HCT116 (cell line): ENCODE results near the gene TRAK1. TPM values are rescaled to one million over a fixed set of nuclear protein-coding genes. Genes with fewer than 3 reads are reported as not detected.

Experiments used
- ATAC-seq: fragments of 200-7000 bp; cut with Tn5 transposase; 2 replicates; pipeline ENCODE4 v1.9.1; 2020; ENCODE audit warnings: mild to moderate bottlenecking, moderate library complexity
- BruUV-seq: library from RNA; stranded (reverse); fragments of 400-500 nt; replicated peaks from 2 replicates; lab custom pipeline; 2021; lab: Mats Ljungman, UMichigan
- CTCF ChIA-PET: fragments of 300-600 bp; sonication (Branson Sonifier 250); formaldehyde crosslinking; loops from one replicate; lab custom pipeline; 2021; ENCODE audit warnings: antibody characterized with exemption; lab: Charles Lee
- POLR2A ChIA-PET: fragments of 300-600, 350-600 bp; sonication (Branson Sonifier 250); formaldehyde crosslinking; loops from one replicate; lab custom pipeline; 2021; ENCODE audit warnings: antibody characterized with exemption; lab: Charles Lee
- RAD21 ChIA-PET, 2 experiments: fragments of 300-600 bp; sonication (Branson Sonifier 250); formaldehyde crosslinking; loops; one replicate each; lab custom pipeline; 2023; ENCODE audit warnings: low total read pairs in 2 of 2; ENCODE audit not compliant: uncharacterized antibody in 2 of 2, unreplicated experiment in 2 of 2, low non-redundant PET in 1 of 2; lab: Charles Lee
- DNase-seq: peaks from one replicate; pipeline ENCODE4 v3.0.0-alpha.2; 2010; ENCODE audit warnings: low read depth, low spot score
- H2AFZ ChIP-seq: fragments of 200-600 bp; shearing (Covaris generic), sonication (generic); 2 replicates; pipeline ENCODE4 v1.6.1; 2017; ENCODE audit warnings: low read depth, mixed run types, mixed read lengths, antibody characterized with exemption, low read length; ENCODE audit not compliant: poor library complexity, severe bottlenecking
- H3K27ac ChIP-seq: 2 replicates; pipeline ENCODE4 v1.5.1; 2012; ENCODE audit warnings: low read depth, low read length
- H3K27me3 ChIP-seq: fragments of 200-600 bp; sonication (generic); 2 replicates; pipeline ENCODE4 v1.6.1; 2016; ENCODE audit warnings: mixed run types, low read length, mixed read lengths; ENCODE audit not compliant: insufficient read depth
- H3K36me3 ChIP-seq, 2 experiments: fragments of 200-500 bp in 1 of 2; fragments of 200-600 bp in 1 of 2; sonication (Bioruptor generic) in 1 of 2; sonication (generic) in 1 of 2; 2 replicates each; pipeline versions ENCODE4 v1.5.1 to v1.6.1; 2014 to 2016; ENCODE audit warnings: low read length in 2 of 2, inconsistent platforms in 1 of 2, mixed read lengths in 1 of 2, mixed run types in 1 of 2; ENCODE audit not compliant: insufficient read depth in 2 of 2, control insufficient read depth in 1 of 2
- H3K4me1 ChIP-seq, 2 experiments: fragments of 200-600 bp in 1 of 2; sonication (generic) in 1 of 2; 2 replicates each; pipeline versions ENCODE4 v1.5.1 to v1.6.1; 2012 to 2017; ENCODE audit warnings: low read length in 2 of 2, inconsistent platforms in 1 of 2, mild to moderate bottlenecking in 1 of 2, mixed read lengths in 1 of 2, mixed run types in 1 of 2, moderate library complexity in 1 of 2; ENCODE audit not compliant: insufficient read depth in 2 of 2, control insufficient read depth in 1 of 2
- H3K4me2 ChIP-seq: fragments of 200-600 bp; sonication (generic); 2 replicates; pipeline ENCODE4 v1.6.1; 2017; ENCODE audit warnings: mixed run types, low read length, mixed read lengths
- H3K4me3 ChIP-seq, 2 experiments: fragments of 200-600 bp in 1 of 2; sonication (generic) in 1 of 2; replicated peaks in 1 of 2; 2 replicates each; pipeline ENCODE4 v1.5.1; 2011 to 2016; ENCODE audit warnings: low read length in 2 of 2, control low read depth in 1 of 2, low read depth in 1 of 2, mild to moderate bottlenecking in 1 of 2, mixed read lengths in 1 of 2, mixed run types in 1 of 2
- H3K79me2 ChIP-seq: fragments of 200-600 bp; sonication (generic); 2 replicates; pipeline ENCODE4 v1.6.1; 2017; ENCODE audit warnings: mild to moderate bottlenecking, mixed run types, low read length, moderate library complexity, mixed read lengths; ENCODE audit not compliant: insufficient read depth
- H3K9ac ChIP-seq: fragments of 200-600 bp; sonication (generic); 2 replicates; pipeline ENCODE4 v1.6.1; 2016; ENCODE audit warnings: low read length, mixed read lengths
- H3K9me2 ChIP-seq: fragments of 200-600 bp; sonication (generic), shearing (Covaris generic); 2 replicates; pipeline ENCODE4 v1.6.1; 2017; ENCODE audit warnings: mixed run types, mild to moderate bottlenecking, moderate library complexity; ENCODE audit not compliant: insufficient read depth
- H3K9me3 ChIP-seq, 2 experiments: fragments of 200-500 bp in 1 of 2; fragments of 200-600 bp in 1 of 2; sonication (Bioruptor generic) in 1 of 2; sonication (generic) in 1 of 2; 2 replicates each; pipeline ENCODE4 v1.6.1; 2014 to 2017; ENCODE audit warnings: low read length in 2 of 2, mixed read lengths in 2 of 2, inconsistent platforms in 1 of 2, low read depth in 1 of 2, mild to moderate bottlenecking in 1 of 2, mixed run types in 1 of 2, moderate library complexity in 1 of 2; ENCODE audit not compliant: control insufficient read depth in 1 of 2, insufficient read depth in 1 of 2
- H4K20me1 ChIP-seq: fragments of 200-600 bp; sonication (generic), shearing (Covaris generic); 2 replicates; pipeline ENCODE4 v1.6.1; 2017; ENCODE audit warnings: mixed run types, mild to moderate bottlenecking, moderate library complexity; ENCODE audit not compliant: insufficient read depth
- CBX3 ChIP-seq: IDR thresholded peaks from 2 replicates; pipeline ENCODE4 v1.6.1; 2012; ENCODE audit warnings: low read depth
- CEBPB ChIP-seq: IDR thresholded peaks from 2 replicates; pipeline ENCODE4 v1.6.1; 2012; ENCODE audit warnings: low read depth
- EGR1 ChIP-seq: IDR thresholded peaks from 2 replicates; pipeline ENCODE4 v1.6.1; 2012; ENCODE audit warnings: low read depth
- ELF1 ChIP-seq: IDR thresholded peaks from 2 replicates; pipeline ENCODE4 v1.6.1; 2012; ENCODE audit warnings: low read depth, borderline replicate concordance
- EZH2 ChIP-seq: fragments of 200-600 bp; sonication (generic); IDR thresholded peaks from 2 replicates; pipeline ENCODE4 v1.6.1; 2017; ENCODE audit warnings: antibody characterized with exemption, mixed run types
- EZH2phosphoT487 ChIP-seq: fragments of 200-600 bp; IDR thresholded peaks from 2 replicates; pipeline ENCODE4 v1.6.1; 2018; ENCODE audit warnings: antibody characterized with exemption, borderline replicate concordance
- FOSL1 ChIP-seq: IDR thresholded peaks from 2 replicates; pipeline ENCODE4 v1.6.1; 2012; ENCODE audit warnings: low read depth
- JUND ChIP-seq: IDR thresholded peaks from 2 replicates; pipeline ENCODE4 v1.6.1; 2012
- POLR2A ChIP-seq: IDR thresholded peaks from 2 replicates; pipeline ENCODE4 v1.7.0; 2011; ENCODE audit warnings: borderline replicate concordance; ENCODE audit not compliant: insufficient read depth, insufficient read length; ENCODE audit errors: extremely low read depth
- POLR2AphosphoS5 ChIP-seq: IDR thresholded peaks from 2 replicates; pipeline ENCODE4 v1.6.1; 2011; ENCODE audit warnings: mild to moderate bottlenecking, low read depth, low read length, moderate library complexity
- RAD21 ChIP-seq: IDR thresholded peaks from 2 replicates; pipeline ENCODE4 v1.6.1; 2012; ENCODE audit warnings: low read depth, mild to moderate bottlenecking
- SIN3A ChIP-seq: IDR thresholded peaks from 2 replicates; pipeline ENCODE4 v1.6.1; 2012; ENCODE audit warnings: low read depth
- SP1 ChIP-seq: IDR thresholded peaks from 2 replicates; pipeline ENCODE4 v1.6.1; 2012; ENCODE audit warnings: low read depth
- SRF ChIP-seq: IDR thresholded peaks from 2 replicates; pipeline ENCODE4 v1.6.1; 2012; ENCODE audit warnings: low read depth
- TCF7L2 ChIP-seq: IDR thresholded peaks from 2 replicates; pipeline ENCODE4 v1.7.0; 2011; ENCODE audit warnings: borderline replicate concordance, inconsistent platforms; ENCODE audit not compliant: insufficient read depth, insufficient read length; ENCODE audit errors: extremely low read depth
- ZFX ChIP-seq: fragments of 450-650 bp; IDR thresholded peaks from 2 replicates; pipeline ENCODE4 v1.6.1; 2017
- ZNF274 ChIP-seq: fragments of 200-500 bp; sonication (Bioruptor generic); IDR thresholded peaks from 2 replicates; pipeline ENCODE4 v1.6.1; 2014; ENCODE audit warnings: mild to moderate bottlenecking, low read depth, low read length, inconsistent platforms
- intact Hi-C: fragments of 100-400 bp; cut with micrococcal nuclease; formaldehyde crosslinking; loops from 2 replicates; pipeline ENCODE4 v1.10.0; 2022
- total RNA-seq: library from RNA; stranded (reverse); gene quantifications from one replicate; pipeline ENCODE4 v1.2.1, GENCODE V29; 2021; ENCODE audit not compliant: unreplicated experiment
- TF ChIP-seq, protein P1 (sequence below): IDR thresholded peaks from 2 replicates; pipeline ENCODE4 v1.6.1; 2011; ENCODE audit warnings: mild to moderate bottlenecking, low read length, moderate library complexity; ENCODE audit not compliant: insufficient replicate concordance; ENCODE audit errors: extremely low read depth
- TF ChIP-seq, protein P2 (sequence below): IDR thresholded peaks from 2 replicates; pipeline ENCODE4 v1.6.1; 2012
- TF ChIP-seq, protein P3 (sequence below): IDR thresholded peaks from 2 replicates; pipeline ENCODE4 v1.6.1; 2012; ENCODE audit warnings: low read depth

Gene TRAK1
- total RNA-seq, 1 experiment from 2014 or later, result 25.9 TPM

DNA sequence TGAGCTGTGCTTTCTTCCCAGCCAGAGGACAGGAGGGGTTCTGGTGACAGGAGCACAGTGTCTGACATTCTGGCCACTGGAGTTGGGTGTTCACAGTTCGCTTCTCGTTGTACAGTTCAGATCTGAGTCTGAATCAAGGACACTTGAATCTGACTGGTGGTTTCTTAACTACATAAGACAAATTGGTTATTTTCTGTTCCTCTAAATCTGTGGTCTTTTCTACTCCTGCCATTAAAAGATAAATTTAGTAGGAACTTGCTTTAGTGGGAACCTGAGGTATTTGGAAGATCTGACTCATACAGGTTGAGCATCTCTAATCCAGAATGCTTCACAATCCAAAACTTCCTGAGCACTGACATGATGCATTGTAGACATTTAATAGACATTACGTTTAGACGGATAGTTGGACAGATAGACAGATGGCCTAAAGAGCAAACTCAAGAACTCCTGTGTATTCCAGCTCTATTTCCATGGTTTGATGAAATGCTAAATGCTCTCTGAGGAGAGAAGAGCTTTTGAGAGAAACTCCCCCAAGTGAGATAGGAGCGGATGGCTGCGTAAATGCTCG lies 103.9 kb downstream of the TRAK1 start:
- ATAC-seq, result no peak
- H2AFZ ChIP-seq, result no peak overlapping the region
- no peak overlapping the region for H3K9ac ChIP-seq
- peaks cover 4 to 10% of the 10 kb centered on the region in 2 experiments for H3K4me1 ChIP-seq
- TF ChIP-seq JUND (no peak), TCF7L2 (no peak), POLR2A (no peak), SP1 (no peak), ELF1 (no peak), CBX3 (no peak), ZFX (no peak), CEBPB (no peak), ZNF274 (no peak), SRF (no peak), FOSL1 (no peak), EZH2phosphoT487 (no peak), EZH2 (no peak), RAD21 (no peak), POLR2AphosphoS5 (no peak), EGR1 (no peak), SIN3A (no peak)
- TF ChIP-seq, protein P1, sequence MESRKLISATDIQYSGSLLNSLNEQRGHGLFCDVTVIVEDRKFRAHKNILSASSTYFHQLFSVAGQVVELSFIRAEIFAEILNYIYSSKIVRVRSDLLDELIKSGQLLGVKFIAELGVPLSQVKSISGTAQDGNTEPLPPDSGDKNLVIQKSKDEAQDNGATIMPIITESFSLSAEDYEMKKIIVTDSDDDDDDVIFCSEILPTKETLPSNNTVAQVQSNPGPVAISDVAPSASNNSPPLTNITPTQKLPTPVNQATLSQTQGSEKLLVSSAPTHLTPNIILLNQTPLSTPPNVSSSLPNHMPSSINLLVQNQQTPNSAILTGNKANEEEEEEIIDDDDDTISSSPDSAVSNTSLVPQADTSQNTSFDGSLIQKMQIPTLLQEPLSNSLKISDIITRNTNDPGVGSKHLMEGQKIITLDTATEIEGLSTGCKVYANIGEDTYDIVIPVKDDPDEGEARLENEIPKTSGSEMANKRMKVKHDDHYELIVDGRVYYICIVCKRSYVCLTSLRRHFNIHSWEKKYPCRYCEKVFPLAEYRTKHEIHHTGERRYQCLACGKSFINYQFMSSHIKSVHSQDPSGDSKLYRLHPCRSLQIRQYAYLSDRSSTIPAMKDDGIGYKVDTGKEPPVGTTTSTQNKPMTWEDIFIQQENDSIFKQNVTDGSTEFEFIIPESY, result no peak
- TF ChIP-seq, protein P2, sequence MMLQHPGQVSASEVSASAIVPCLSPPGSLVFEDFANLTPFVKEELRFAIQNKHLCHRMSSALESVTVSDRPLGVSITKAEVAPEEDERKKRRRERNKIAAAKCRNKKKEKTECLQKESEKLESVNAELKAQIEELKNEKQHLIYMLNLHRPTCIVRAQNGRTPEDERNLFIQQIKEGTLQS, result no peak
- TF ChIP-seq, protein P3, sequence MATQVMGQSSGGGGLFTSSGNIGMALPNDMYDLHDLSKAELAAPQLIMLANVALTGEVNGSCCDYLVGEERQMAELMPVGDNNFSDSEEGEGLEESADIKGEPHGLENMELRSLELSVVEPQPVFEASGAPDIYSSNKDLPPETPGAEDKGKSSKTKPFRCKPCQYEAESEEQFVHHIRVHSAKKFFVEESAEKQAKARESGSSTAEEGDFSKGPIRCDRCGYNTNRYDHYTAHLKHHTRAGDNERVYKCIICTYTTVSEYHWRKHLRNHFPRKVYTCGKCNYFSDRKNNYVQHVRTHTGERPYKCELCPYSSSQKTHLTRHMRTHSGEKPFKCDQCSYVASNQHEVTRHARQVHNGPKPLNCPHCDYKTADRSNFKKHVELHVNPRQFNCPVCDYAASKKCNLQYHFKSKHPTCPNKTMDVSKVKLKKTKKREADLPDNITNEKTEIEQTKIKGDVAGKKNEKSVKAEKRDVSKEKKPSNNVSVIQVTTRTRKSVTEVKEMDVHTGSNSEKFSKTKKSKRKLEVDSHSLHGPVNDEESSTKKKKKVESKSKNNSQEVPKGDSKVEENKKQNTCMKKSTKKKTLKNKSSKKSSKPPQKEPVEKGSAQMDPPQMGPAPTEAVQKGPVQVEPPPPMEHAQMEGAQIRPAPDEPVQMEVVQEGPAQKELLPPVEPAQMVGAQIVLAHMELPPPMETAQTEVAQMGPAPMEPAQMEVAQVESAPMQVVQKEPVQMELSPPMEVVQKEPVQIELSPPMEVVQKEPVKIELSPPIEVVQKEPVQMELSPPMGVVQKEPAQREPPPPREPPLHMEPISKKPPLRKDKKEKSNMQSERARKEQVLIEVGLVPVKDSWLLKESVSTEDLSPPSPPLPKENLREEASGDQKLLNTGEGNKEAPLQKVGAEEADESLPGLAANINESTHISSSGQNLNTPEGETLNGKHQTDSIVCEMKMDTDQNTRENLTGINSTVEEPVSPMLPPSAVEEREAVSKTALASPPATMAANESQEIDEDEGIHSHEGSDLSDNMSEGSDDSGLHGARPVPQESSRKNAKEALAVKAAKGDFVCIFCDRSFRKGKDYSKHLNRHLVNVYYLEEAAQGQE, result no peak
- ChIA-PET CTCF (no interaction called here), RAD21 (no interaction called here), POLR2A (no interaction called here)
- BruUV-seq, result no TSS peak
- H3K27ac ChIP-seq, result no peak overlapping the region
- no peaks in the 10 kb centered on the region for H3K79me2 ChIP-seq
- H3K9me2 ChIP-seq, result no peaks in the 10 kb centered on the region
- H3K9me3 ChIP-seq, result no peaks in the 10 kb centered on the region
- no peak overlapping the region for H3K4me2 ChIP-seq
- H4K20me1 ChIP-seq, result no peaks in the 10 kb centered on the region
- intact Hi-C loops, result no loop called here
- DNase-seq, result no peak
- no peaks in the 10 kb centered on the region for H3K27me3 ChIP-seq
- H3K36me3 ChIP-seq, result peaks cover 4 to 18% of the 10 kb centered on the region in 2 experiments; a peak in 2 of 4 replicates
- no peak overlapping the region for H3K4me3 ChIP-seq
